ENCODE results near the gene CLIP2.
"Not testable (repeated sequence)": the region's sequence is repeated elsewhere in the genome, so short reads cannot be mapped to it uniquely, and the experiment has no call there.

The CLIP2 gene

DNA sequence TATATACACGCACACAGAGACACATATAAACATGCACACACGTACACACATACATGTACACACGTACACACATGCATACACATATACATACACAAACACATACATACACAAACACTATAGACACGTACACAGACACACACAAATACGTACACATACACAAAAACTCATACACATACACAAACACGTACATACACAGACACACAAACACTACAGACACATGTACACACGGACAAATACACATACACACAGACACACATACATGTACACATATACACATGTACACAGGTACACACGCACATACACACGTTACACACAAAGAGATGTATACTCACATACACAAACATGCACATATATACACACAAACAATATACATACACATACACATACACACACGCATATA is 129.3 kb downstream of the CLIP2 start:
- no peak for TF ChIP-seq POU2F2 (IDR thresholded peaks at IDR 0.05; ENCODE audit: low read depth, low read length)
- TF ChIP-seq TAF1 (IDR thresholded peaks at IDR 0.05; ENCODE audit: low read depth, low read length) = no peak
- no peak for TF ChIP-seq POLR2A (IDR thresholded peaks at IDR 0.05; ENCODE audit: low read depth, low read length)
- TF ChIP-seq PAX5 (IDR thresholded peaks at IDR 0.05; ENCODE audit: insufficient read depth, low read length, severe bottlenecking) = no peak
- TF ChIP-seq SPI1 (IDR thresholded peaks at IDR 0.05; ENCODE audit: low read depth, low read length) = no peak
- no peak for TF ChIP-seq POLR2AphosphoS5 (IDR thresholded peaks at IDR 0.05; ENCODE audit: low read depth, low read length)
- FAIRE-seq (peak; percentile 69), DNase-seq (ENCODE audit: insufficient read length, low spot score) (no peak)

DNA sequence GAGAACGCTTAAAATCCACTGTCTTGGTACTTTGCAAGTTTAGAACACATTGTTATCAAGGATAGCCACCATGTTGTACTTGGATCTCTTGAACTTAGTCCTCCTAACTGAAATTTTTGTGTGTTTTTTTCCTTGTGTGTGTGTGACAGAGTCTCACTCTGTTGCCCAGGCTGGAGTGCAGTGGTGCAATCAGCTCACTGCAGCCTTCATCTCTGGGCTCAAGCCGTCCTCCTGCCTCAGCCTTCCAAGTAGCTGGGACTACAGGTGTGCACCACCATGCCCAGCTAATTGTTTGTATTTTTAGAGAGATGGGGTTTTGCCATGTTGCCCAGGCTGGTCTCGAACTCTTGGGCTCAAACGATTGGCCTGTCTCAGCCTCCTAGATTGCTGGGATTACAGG is 130.0 kb downstream of the CLIP2 start:
- not testable (repeated sequence) for FAIRE-seq; DNase-seq (ENCODE audit: insufficient read length, low spot score)

DNA sequence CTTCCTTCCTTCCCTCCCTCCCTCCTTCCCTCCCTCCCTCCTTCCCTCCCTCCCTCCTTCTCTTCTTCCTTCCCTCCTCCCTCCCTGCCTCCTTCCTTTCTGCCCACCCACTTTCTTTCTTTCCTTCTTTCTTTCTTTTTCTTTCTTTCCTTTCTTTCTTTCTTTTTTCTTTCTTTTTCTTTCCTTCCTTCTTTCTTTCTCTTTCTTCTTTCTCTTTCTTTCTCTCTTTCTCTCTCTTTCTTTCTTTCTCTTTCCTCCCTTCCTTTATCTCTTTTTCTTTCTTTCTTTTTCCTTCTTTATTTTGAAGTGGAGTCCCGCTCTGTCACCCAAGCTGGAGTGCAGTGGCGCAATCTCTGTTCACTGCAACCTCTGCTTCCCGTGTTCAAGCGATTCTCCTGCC is 130.8 kb downstream of the CLIP2 start:
- FAIRE-seq = no peak
- no peak for DNase-seq (ENCODE audit: insufficient read length, low spot score)
- TF ChIP-seq POLR2AphosphoS5 (IDR thresholded peaks at IDR 0.05; ENCODE audit: low read depth, low read length) (no peak), POU2F2 (IDR thresholded peaks at IDR 0.05; ENCODE audit: low read depth, low read length) (no peak), PAX5 (IDR thresholded peaks at IDR 0.05; ENCODE audit: insufficient read depth, low read length, severe bottlenecking) (no peak), SPI1 (IDR thresholded peaks at IDR 0.05; ENCODE audit: low read depth, low read length) (no peak), POLR2A (IDR thresholded peaks at IDR 0.05; ENCODE audit: low read depth, low read length) (no peak), TAF1 (IDR thresholded peaks at IDR 0.05; ENCODE audit: low read depth, low read length) (no peak)

DNA sequence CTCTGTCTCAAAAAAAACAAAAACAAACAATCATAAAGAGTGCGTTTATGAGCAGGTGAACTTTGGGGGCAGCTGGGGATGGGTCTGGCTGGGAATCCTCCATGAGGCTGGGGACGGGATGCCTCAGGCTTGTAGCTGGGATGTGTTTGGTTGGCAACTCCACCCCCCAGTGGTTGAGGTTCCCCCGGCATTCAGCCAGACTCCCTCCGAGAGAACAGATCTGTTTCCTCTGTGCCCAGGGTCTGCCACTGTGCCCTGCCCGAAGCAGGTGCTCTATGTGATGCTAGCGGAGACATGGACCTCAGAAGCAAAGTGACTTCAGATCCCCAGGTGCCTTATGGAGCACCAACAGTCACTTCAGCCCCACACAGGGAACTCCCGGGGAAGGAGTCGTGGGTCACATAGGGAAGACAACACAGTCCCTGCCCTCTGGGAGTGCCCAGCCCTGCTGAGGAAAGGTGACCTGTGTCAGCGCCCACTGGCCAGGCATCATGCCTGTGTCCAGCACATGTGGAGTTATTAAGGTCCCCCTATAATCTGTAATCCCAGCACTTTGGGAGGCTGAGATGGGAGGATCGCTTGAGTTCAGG is 135.2 kb downstream of the CLIP2 start:
- FAIRE-seq = no peak
- TF ChIP-seq POLR2A (IDR thresholded peaks at IDR 0.05; ENCODE audit: low read depth, low read length) = no peak
- TF ChIP-seq PAX5 (IDR thresholded peaks at IDR 0.05; ENCODE audit: insufficient read depth, low read length, severe bottlenecking) = no peak
- no peak for TF ChIP-seq TAF1 (IDR thresholded peaks at IDR 0.05; ENCODE audit: low read depth, low read length)
- no peak for TF ChIP-seq SPI1 (IDR thresholded peaks at IDR 0.05; ENCODE audit: low read depth, low read length)
- no peak for TF ChIP-seq POLR2AphosphoS5 (IDR thresholded peaks at IDR 0.05; ENCODE audit: low read depth, low read length)
- TF ChIP-seq POU2F2 (IDR thresholded peaks at IDR 0.05; ENCODE audit: low read depth, low read length) = no peak
- DNase-seq (ENCODE audit: insufficient read length, low spot score) = no peak

DNA sequence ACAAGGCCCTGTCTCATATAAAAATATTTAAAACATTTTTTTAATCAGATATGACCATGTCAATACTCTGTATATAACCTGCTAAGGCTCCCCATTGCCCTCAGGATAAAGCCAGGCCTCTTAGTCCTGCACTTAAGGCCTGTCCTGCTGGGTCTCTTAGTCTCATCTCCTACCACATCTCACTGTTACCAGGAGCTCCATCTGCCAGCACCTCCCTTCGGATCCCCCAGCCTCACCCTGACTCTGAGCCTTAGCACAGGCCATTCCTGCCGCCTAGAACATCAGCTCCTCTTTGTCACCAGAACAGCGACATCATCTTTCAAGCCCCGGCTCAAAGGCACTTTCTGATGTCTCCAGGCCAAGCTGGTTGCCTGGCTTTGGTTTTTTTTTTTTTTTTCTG is 138.8 kb downstream of the CLIP2 start:
- DNase-seq (ENCODE audit: insufficient read length, low spot score) = no peak
- no peak for FAIRE-seq
- TF ChIP-seq SPI1 (IDR thresholded peaks at IDR 0.05; ENCODE audit: low read depth, low read length) (no peak), PAX5 (IDR thresholded peaks at IDR 0.05; ENCODE audit: insufficient read depth, low read length, severe bottlenecking) (no peak), POU2F2 (IDR thresholded peaks at IDR 0.05; ENCODE audit: low read depth, low read length) (no peak), TAF1 (IDR thresholded peaks at IDR 0.05; ENCODE audit: low read depth, low read length) (no peak), POLR2AphosphoS5 (IDR thresholded peaks at IDR 0.05; ENCODE audit: low read depth, low read length) (no peak), POLR2A (IDR thresholded peaks at IDR 0.05; ENCODE audit: low read depth, low read length) (no peak)

DNA sequence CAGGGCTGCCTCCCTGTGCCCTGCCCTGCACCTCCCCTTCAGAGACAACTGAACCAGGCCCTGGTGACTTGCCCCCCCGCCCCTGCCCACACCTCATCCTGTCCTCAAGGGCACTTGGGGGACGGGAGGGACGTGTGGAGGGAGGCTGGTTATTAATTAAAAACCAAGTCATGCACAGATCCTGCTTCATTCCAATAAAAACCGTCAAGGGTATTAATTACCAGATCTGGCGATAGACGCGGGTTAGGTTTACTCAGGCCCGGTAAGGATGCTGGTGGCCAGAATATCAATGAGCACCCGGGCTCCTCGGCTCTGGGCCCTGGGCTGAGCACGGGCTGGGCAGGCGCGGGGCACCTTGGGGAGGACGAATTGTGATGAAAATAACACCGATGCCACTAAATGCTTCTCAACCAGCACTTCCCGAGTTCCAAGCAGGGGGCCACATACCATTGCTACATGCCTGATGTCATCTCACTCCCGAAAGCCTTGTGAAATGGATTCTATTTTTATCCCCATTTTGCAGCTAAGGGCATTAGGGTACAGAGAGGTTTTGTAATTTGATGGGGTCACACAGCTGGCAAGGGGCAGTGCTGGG is 140.0 kb downstream of the CLIP2 start:
- no peak for FAIRE-seq
- no peak for TF ChIP-seq POLR2A (IDR thresholded peaks at IDR 0.05; ENCODE audit: low read depth, low read length)
- no peak for TF ChIP-seq POLR2AphosphoS5 (IDR thresholded peaks at IDR 0.05; ENCODE audit: low read depth, low read length)
- TF ChIP-seq SPI1 (IDR thresholded peaks at IDR 0.05; ENCODE audit: low read depth, low read length) = no peak
- TF ChIP-seq POU2F2 (IDR thresholded peaks at IDR 0.05; ENCODE audit: low read depth, low read length) = no peak
- TF ChIP-seq TAF1 (IDR thresholded peaks at IDR 0.05; ENCODE audit: low read depth, low read length) = no peak
- no peak for TF ChIP-seq PAX5 (IDR thresholded peaks at IDR 0.05; ENCODE audit: insufficient read depth, low read length, severe bottlenecking)
- no peak for DNase-seq (ENCODE audit: insufficient read length, low spot score)

DNA sequence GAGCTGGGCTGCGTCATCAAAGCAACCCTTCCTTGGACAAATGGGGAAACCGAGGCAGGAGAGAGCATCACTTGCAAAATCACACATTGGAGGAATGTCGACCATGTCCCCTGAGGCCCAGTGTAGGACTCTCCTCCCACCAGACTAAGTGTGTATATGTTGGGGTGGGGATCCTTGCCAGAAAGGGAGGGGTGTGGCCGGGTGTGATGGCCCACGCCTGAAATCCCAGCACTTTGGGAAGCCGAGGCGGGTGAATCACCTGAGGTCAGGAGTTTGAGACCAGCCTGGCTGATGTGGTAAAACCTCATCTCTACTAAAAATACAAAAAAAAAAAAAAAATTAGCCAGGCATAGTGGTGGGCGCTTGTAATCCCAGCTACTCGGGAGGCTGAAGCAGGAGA is 141.2 kb downstream of the CLIP2 start:
- not testable (repeated sequence) for DNase-seq (ENCODE audit: insufficient read length, low spot score); FAIRE-seq

DNA sequence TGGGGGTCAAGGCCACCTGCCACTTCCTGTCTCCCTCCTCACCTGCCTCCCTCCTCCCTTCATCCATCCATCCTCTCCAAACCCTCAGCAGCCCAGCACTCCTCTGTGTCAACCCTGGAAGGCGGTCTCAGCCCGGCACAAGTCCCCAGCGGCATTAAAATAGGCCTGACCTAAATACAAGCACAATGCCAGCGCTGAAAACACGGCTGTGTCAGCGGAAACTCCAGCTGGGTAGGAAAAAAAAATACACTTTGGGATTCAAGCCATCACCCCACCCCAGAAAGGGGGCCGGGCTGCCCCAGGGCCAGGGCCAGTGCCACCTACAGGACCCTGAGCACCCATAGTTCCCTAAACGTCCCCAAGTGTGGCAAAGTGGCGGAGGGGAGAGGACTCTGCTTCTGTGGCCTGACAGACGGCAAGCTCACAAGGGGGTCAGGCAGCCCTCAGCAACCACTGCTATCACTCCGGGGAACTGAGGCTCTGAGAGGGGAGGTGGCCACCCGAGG is 141.8 kb downstream of the CLIP2 start:
- TF ChIP-seq POU2F2 (IDR thresholded peaks at IDR 0.05; ENCODE audit: low read depth, low read length) = no peak
- no peak for TF ChIP-seq TAF1 (IDR thresholded peaks at IDR 0.05; ENCODE audit: low read depth, low read length)
- no peak for TF ChIP-seq PAX5 (IDR thresholded peaks at IDR 0.05; ENCODE audit: insufficient read depth, low read length, severe bottlenecking)
- no peak for TF ChIP-seq POLR2A (IDR thresholded peaks at IDR 0.05; ENCODE audit: low read depth, low read length)
- no peak for TF ChIP-seq SPI1 (IDR thresholded peaks at IDR 0.05; ENCODE audit: low read depth, low read length)
- no peak for TF ChIP-seq POLR2AphosphoS5 (IDR thresholded peaks at IDR 0.05; ENCODE audit: low read depth, low read length)
- FAIRE-seq = no peak
- no peak for DNase-seq (ENCODE audit: insufficient read length, low spot score)

DNA sequence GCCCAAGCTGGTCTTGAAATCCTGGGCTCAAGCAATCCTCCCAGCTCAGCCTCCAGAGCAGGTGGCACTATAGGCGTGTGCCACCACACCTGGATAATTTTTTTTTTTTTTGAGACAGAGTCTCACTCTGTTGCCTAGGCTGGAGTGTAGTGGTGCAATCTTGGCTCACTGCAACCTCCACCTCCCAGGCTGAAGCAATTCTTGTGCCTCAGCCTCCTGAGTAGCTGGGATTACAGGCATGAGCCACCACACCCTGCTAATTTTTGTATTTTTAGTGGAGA is 148.0 kb downstream of the CLIP2 start:
- FAIRE-seq; DNase-seq (ENCODE audit: insufficient read length, low spot score): not testable (repeated sequence)

DNA sequence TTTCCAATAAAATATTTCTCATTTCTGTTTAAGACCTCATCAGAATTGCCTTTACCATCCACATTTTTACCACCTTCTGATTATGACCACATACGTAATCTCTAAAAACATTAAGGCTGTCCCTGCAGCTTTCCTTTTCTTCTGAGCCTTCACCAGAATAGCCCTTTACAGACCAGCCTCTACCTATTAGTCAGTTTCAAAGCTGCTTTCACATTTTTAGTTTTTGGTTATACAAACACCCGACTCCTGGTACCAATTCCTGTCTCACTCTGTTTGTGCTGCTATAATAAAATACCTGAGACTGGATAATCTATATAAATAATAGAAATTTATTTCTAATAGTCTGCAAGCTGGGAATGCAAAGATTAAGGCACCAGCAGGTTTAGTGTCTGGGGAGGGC is 149.1 kb downstream of the CLIP2 start:
- TF ChIP-seq POLR2A (IDR thresholded peaks at IDR 0.05; ENCODE audit: low read depth, low read length) (no peak), SPI1 (IDR thresholded peaks at IDR 0.05; ENCODE audit: low read depth, low read length) (no peak)
- no peak for DNase-seq (ENCODE audit: insufficient read length, low spot score)
- no peak for FAIRE-seq

DNA sequence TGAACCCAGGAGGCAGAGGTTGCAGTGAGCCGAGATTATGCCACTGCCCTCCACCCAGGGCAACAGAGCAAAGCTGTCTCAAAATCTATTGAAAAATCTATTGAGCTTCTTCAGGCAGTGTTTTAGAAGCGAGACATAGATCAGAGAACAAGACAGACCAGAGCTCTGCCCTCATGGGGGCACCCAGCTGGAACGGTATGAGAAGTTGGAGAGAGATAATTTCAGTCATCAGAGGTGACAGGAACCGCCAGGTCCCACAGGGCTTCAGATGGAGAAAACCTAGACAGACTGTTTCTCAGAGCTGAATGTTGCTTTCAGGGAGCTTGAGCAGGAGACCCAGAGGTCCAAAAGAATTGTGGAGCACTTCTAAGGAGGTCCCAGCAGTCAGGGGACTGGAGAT is 150.3 kb downstream of the CLIP2 start:
- no peak for FAIRE-seq
- TF ChIP-seq POLR2AphosphoS5 (IDR thresholded peaks at IDR 0.05; ENCODE audit: low read depth, low read length) (no peak), PAX5 (IDR thresholded peaks at IDR 0.05; ENCODE audit: insufficient read depth, low read length, severe bottlenecking) (no peak)

DNA sequence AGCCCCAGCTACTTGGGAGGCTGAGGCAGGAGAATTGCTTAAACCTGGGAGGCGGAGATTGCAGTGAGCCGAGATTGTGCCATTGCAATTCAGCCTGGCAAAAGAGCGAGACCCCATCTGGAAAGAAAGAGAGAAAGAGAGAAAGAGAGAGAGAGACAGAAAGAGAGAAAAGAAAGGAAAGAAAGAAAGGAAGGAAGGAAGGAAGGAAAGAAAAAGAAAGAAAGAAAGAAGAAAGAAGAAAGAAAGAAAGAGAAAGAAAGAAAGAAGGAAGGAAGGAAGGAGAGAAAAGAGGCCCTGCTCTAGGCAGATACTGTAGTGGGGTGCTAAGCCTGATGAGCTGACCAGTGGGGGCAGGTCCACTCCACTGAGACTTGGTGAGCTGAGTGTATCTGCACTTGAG is 150.9 kb downstream of the CLIP2 start:
- FAIRE-seq; DNase-seq (ENCODE audit: insufficient read length, low spot score): not testable (repeated sequence)

More for the DNA sequence above, 150.3 kb downstream of the CLIP2 start:
- no peak for DNase-seq (ENCODE audit: insufficient read length, low spot score)

Measured in GM12891 (cell line).